ENCODE data around the gene SLC46A1. TPM values are rescaled to one million over a fixed set of nuclear protein-coding genes. Genes with fewer than 3 reads are reported as not detected.

The SLC46A1 gene
- total RNA-seq, 1 donor from 2014 or later = 23.3 TPM

- peaks cover 25% of the 10 kb centered on the region for H3K4me1 ChIP-seq
- ATAC-seq = peak in 1 of 2 donors; percentile 18
- TF ChIP-seq CTCF (IDR thresholded peaks at IDR 0.05) = peak; percentile 19
Observed at GRCh38 chr17:28346746-28347246, 59.2 kb downstream of the SLC46A1 start.

DNA sequence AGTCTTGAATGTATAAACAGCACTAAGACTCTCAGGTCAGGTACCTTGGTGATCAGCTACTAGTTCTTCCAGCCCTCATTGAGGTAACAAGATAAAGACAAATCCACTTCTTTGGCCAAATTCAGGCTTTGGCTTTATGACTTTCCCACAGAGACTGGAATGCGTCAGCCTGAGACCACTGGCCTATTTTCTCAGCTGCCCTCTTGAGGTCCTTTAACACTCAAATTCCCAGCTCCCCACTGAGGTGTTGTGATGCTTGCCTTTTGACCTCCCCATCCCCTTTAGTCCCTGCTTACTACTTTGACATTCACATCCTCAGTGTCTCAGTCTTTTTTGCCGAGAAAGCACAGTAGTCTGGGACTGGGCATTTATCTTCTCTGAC, 59.8 kb downstream of the SLC46A1 start:
- no peak for DNase-seq
- peaks cover 25% of the 10 kb centered on the region for H3K4me1 ChIP-seq
- H3K27me3 ChIP-seq (ENCODE audit: low read depth) = no peaks in the 10 kb centered on the region
- H3K9me3 ChIP-seq = no peaks in the 10 kb centered on the region
- peaks cover 100% of the 10 kb centered on the region for H3K36me3 ChIP-seq
- TF ChIP-seq CTCF (IDR thresholded peaks at IDR 0.05) = no peak
- no peak overlapping the region for H3K4me3 ChIP-seq
- intact Hi-C loops (cut with DNase I) = no loop called here
- no peak overlapping the region for H3K27ac ChIP-seq
- no peak for ATAC-seq

More at GRCh38 chr17:28346746-28347246, 59.2 kb downstream of the SLC46A1 start:
- Histone ChIP-seq H3K27me3 (ENCODE audit: low read depth) (no peaks in the 10 kb centered on the region), H3K9me3 (no peaks in the 10 kb centered on the region), H3K4me3 (no peak overlapping the region), H3K27ac (no peak overlapping the region), H3K36me3 (peaks cover 100% of the 10 kb centered on the region)
- intact Hi-C loops (cut with DNase I) = no loop called here
- DNase-seq = no peak

DNA sequence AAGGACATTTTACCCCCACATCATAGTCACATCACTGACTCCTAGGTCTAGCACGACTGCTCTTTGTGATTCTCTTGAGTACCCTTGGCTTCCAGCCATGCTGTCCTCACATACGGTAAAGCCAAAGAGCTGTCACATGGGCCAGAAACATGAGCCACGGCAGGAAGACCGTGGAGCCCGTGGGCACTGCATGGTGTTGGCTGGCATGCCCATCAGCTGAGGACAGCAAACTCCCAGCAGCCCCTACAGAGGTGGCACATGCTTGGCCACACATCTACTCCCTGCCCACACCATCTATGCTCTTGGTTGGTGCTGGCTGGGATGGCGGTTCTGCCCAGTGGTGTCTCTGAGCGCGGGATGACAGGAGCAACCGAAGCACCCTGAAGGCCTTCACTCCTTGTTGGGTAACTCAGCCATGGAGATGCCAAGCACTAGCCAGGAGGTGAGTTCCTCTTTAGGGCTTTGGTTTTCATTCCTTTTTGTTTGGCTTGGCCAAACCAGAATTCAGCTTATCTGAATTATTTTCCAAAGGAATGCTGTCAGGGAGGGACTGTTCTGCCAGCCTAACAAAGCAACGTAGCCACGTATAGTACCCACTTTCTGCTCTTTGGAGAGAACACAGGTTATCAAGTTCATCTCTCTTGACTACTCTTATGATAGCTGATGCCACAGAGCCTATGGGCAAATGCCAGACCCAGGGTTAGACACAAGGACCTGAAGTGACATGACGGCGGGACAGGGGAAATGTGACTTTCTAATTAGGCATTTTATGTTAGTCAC, 60.4 kb downstream of the SLC46A1 start:
- Histone ChIP-seq H3K27me3 (ENCODE audit: low read depth) (no peaks in the 10 kb centered on the region), H3K36me3 (peaks cover 100% of the 10 kb centered on the region), H3K4me1 (peaks cover 25% of the 10 kb centered on the region), H3K27ac (peak overlapping the region; percentile 18), H3K9me3 (no peaks in the 10 kb centered on the region), H3K4me3 (no peak overlapping the region)
- TF ChIP-seq CTCF (IDR thresholded peaks at IDR 0.05) = no peak
- DNase-seq (no peak), ATAC-seq (peak; percentile 68 to 78)
- intact Hi-C loops (cut with DNase I) = no loop called here

Small RNAs within 50 kb of the gene (microRNA-seq; reads per million reads assigned to microRNA genes)
- not detected for gene MIR4723 (ENCODE audit: borderline number of aligned reads)

Other genes with a start within 250 kb of the SLC46A1 start
- gene TMEM97, start 87.0 kb downstream of the SLC46A1 start, total RNA-seq = 51.5 TPM
- 33.2 TPM for gene IFT20, start 70.7 kb downstream of the SLC46A1 start, total RNA-seq
- 56.1 TPM for gene TNFAIP1, start 70.5 kb downstream of the SLC46A1 start, total RNA-seq
- 54.7 TPM for gene POLDIP2, start 48.7 kb downstream of the SLC46A1 start, total RNA-seq
- gene SEBOX, start 41.0 kb downstream of the SLC46A1 start, total RNA-seq = not detected
- 1.3 TPM for gene VTN, start 35.9 kb downstream of the SLC46A1 start, total RNA-seq
- 14.1 TPM for gene SARM1, start 34.5 kb downstream of the SLC46A1 start, total RNA-seq
- gene SLC13A2, start 67.4 kb upstream of the SLC46A1 start, total RNA-seq = not detected
- gene FOXN1, start 100.1 kb upstream of the SLC46A1 start, total RNA-seq = 0.15 TPM
- gene UNC119, start 146.4 kb upstream of the SLC46A1 start, total RNA-seq = 27.0 TPM
- 45.3 TPM for gene PIGS, start 165.3 kb upstream of the SLC46A1 start, total RNA-seq
- gene ALDOC, start 170.7 kb upstream of the SLC46A1 start, total RNA-seq = 11.6 TPM
- gene SPAG5, start 192.8 kb upstream of the SLC46A1 start, total RNA-seq = 4.9 TPM
- 14.1 TPM for gene RSKR, start 208.0 kb upstream of the SLC46A1 start, total RNA-seq
- gene BLTP2, start 238.9 kb upstream of the SLC46A1 start, total RNA-seq = 138 TPM

Data from lower lobe of right lung (tissue), 2 donors.